Skeletal muscle cell (primary cell): ENCODE results near the gene PAGE4.
A peak's percentile ranks its signal among the peaks of the same experiment; 100 is the strongest.

ENCODE experiments used
- DNase-seq: peaks from one replicate; pipeline ENCODE4 v3.0.0-alpha.2; 2010; ENCODE audit warnings: low read depth
- H3K4me3 ChIP-seq: 2 replicates; pipeline ENCODE4 v1.5.1; 2011; ENCODE audit warnings: low read depth, mild to moderate bottlenecking, control low read depth, low read length, moderate library complexity

Gene PAGE4

DNA sequence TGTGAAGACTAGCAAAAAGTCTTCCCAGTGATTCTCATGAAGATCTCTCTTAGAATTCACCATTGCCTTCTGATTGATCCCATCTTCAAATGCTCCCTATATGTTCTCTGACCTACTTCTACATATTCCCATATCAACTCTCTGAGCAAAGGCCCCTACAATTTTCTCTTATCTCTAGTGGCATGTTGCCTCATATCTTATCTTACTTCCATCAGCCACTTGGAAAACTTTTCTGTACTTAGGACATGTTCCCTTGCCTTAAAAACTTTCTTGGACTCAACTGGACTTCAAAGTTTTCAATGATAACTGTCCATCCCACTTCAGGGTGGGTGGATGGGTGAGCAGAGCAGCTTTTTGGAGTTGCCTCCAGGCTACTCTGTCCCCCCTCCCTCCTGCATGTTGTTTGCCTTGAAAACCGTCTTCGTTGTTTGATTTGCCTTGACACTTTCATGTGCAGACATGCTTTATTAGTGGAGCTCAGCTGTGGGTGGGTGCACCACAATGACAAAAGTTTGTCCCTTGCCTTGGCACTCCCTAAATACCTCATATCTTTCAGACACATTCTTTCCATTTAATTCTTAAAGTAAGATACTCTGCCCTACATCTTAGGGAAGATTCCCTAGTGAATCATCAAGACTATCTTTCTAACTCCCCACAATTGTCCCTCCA, 31.9 kb downstream of the PAGE4 start:
- no peak for DNase-seq
- H3K4me3 ChIP-seq: no peak overlapping the region

DNA sequence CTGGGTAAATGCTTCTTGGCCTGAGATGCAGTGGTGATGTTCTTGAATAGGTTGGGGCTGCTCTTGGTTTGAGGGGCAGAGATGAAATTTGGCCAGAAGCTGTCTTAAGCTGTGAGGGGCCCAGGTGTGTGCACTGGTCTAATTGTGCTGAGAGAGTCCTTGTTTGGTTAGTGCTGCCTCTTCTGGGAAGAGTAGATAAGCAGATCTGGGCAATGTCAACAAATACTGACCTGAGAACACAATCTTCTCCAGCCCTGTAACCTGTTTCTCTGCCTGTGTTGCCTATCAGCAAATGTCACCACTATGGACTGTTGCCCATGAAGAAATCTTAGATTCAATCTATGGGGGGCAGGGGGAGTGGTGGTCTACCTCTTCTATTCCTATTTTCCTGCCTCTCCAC, 33.0 kb downstream of the PAGE4 start:
- no peak overlapping the region for H3K4me3 ChIP-seq
- no peak for DNase-seq

DNA sequence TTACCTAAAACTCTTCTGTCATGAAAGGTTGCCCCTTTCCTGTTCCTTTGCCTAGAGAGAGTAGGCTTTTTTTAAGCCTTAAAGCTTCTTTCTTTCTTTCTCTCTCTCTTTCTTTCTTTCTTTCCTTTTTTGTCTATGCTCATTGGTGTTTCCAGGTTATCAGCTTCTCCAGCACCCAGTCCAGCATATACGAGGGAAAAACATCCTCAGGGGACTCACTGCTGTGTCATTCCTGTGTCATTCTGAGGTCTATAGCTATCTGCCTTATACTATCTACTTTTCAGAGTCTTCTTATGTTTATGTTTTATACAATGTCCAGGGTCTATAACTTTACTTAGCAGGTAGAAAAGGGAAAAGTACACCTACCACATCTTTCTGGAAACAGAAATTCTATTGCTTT, 39.6 kb downstream of the PAGE4 start:
- no peak for DNase-seq
- H3K4me3 ChIP-seq: no peak overlapping the region

DNA sequence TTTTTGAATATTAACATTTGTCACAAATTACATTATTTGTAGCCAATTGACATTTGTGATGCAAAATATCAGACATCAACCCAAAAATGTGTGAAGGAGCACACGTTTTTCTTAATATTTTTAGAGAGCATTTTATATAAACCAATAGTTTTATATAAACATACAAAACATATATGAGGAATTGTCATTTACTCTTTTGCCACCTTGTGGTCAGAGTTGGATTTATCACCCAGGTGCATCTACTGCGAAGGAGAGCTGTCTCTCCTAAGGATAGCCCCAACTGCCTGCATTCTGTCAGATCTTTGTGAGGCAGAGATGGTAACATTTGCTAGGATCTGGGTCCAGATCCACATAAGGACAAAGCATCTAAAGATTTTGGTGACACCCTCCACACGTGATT, 47.6 kb downstream of the PAGE4 start:
- no peak for DNase-seq

DNA sequence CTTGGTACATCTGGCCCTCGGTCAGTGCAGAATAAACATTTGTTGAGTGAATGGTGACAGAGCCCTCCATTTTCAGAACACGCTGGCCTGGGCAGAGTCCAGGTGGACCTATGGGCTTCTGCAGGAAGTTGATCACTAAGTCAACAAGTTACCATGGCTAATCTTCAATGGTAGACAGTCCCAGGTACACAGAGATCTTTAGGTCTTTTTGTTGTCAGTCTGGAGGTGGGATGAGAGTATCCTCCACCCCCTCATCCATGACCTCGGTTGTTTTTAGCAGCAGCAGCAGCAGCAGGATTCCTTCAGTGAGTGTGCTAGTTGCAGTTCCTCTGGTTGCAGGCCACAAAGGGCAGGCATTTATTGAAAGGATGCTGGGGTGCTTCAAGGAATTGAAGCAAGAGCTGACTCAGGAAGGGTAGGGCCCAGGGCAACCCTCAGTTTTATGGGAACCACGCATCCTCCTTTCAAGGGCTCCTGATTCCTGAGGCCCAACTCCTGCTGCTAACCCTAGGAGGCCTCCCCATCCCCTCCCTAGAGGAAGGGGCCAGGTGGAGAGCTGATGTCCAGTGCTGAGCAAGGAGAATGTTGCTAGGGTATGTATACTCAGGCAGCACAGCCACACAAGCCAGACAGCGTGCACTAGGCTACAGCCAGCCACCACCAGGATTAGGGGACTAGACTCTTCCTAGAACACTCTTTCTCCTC, 48.4 kb downstream of the PAGE4 start:
- DNase-seq: no peak
- no peak overlapping the region for H3K4me3 ChIP-seq

More for the DNA sequence above, 47.6 kb downstream of the PAGE4 start:
- H3K4me3 ChIP-seq: no peak overlapping the region

DNA sequence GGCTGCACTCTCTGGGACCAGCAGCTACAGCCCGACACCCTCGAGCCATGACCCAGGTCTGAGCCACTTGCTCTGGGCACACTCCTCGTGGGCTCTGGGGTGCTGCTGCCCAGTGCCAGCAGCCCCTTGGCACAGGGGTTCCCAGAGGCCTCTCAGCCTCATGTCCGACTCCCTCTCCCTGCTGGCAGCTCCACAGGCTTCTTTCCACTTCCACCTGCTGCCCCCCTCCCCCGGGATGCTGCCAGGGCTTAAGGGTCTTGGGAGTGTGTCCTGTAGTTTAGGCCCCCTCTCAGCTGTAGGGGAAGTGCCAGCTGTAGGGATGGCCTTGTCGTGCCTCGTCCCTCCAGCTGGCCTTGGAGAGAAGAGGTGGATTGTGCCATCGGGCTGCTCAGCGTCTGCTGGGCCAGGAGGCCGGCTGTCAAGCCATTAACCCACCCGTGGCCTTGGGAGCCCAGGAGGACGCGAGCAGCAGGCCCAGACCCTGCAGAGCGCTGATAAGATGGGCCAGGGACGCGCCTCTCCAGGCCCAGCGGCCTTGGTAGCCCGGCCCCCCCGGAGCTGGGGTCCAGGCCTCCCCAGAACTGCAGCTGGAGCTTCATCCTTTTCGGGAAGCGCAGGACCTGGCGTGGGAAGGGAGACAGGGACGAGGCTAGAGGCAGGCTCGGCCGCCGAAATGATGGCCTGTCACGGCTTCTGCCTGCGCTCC, 49.2 kb downstream of the PAGE4 start:
- no peak for DNase-seq
- H3K4me3 ChIP-seq: peak overlapping the region; percentile 55

DNA sequence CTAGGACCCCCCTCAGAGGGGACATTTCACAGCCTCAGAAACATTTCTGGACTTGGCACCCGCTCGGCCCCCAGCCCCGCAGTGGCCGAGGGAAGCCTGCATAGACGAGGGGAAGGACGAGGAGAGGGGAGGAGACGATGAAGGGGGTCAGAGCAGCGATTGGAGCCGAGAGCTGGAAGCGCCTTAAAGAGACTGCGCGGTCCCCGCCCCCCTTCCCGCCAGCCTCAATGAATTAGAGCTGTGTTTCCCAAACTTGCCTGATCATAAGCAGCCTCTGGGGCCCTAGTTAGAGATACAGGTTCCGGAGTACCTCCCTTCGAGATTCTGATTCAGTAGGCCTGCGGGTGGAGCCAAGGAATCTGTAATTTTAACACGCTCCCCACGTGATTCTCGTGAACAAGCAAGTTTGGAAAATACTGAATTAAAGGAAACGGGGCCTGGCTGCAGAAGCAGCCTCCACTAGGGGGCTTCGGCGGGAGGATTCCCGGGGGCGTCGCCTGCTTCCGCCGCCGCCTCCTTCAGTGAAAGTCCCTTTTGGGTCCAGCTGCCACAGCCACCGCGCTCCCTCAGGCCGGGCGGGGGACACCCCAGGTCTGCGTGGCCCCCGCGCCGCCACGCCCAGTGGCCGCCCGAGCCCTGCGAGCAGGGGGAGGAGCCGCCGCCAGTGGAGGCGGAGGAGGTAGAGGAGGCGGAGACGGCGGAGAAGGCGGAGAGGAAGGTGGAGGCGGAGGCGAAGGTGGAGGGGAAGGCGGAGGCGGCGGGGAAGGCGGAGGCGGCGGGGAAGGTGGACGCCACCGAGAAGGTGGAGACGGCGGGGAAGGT, 49.9 kb downstream of the PAGE4 start, which contains the start of gene USP27X:
TSS of gene USP27X (plus strand) at position 651 of the 822 bp plus-strand sequence. CDS start 824 bp downstream, outside the sequence.
- H3K4me3 ChIP-seq: peak within 1 kb of the TSS; percentile 55
- DNase-seq: peak; percentile 67

DNA sequence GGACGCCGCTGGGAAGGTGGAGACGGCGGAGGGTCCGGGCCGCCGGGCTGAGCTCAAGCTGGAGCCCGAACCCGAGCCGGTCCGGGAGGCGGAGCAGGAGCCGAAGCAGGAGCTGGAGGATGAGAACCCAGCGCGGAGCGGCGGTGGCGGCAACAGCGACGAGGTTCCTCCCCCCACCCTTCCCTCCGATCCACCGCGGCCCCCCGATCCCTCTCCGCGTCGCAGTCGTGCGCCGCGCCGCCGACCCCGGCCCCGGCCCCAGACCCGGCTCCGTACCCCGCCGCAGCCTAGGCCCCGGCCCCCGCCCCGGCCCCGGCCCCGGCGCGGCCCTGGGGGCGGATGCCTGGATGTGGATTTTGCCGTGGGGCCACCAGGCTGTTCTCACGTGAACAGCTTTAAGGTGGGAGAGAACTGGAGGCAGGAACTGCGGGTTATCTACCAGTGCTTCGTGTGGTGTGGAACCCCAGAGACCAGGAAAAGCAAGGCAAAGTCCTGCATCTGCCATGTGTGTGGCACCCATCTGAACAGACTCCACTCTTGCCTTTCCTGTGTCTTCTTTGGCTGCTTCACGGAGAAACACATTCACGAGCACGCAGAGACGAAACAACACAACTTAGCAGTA, 50.7 kb downstream of the PAGE4 start:
- peak overlapping the region; percentile 55 for H3K4me3 ChIP-seq
- DNase-seq: no peak

DNA sequence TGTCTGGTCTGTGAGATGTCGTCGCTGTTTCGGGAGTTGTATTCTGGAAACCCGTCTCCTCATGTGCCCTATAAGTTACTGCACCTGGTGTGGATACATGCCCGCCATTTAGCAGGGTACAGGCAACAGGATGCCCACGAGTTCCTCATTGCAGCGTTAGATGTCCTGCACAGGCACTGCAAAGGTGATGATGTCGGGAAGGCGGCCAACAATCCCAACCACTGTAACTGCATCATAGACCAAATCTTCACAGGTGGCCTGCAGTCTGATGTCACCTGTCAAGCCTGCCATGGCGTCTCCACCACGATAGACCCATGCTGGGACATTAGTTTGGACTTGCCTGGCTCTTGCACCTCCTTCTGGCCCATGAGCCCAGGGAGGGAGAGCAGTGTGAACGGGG, 51.6 kb downstream of the PAGE4 start:
- no peak overlapping the region for H3K4me3 ChIP-seq
- no peak for DNase-seq
